HepG2 (cell line): ENCODE data around the gene PIM3. TPM values are rescaled to one million over a fixed set of nuclear protein-coding genes. Genes with fewer than 3 reads are reported as not detected.

Experiments
- CCDC6 ChIP-seq: sonication (generic); formaldehyde crosslinking; IDR thresholded peaks from 2 replicates; pipeline ENCODE4 v1.8.1; 2022; ENCODE audit warnings: mild to moderate bottlenecking, missing genetic modification reagents, moderate library complexity
- CREM ChIP-seq, 2 experiments: sonication (generic) in 1 of 2; formaldehyde crosslinking in 1 of 2; IDR thresholded peaks; 2 replicates each; pipeline versions ENCODE4 v1.4.0 to v1.6.1; 2016 to 2020; ENCODE audit warnings: antibody characterized with exemption in 1 of 2, mild to moderate bottlenecking in 1 of 2, missing genetic modification reagents in 1 of 2
- NR2F1 ChIP-seq, 2 experiments: fragments of 450-650 bp in 1 of 2; formaldehyde crosslinking in 1 of 2; IDR thresholded peaks; 2 replicates each; pipeline versions ENCODE4 v1.5.0 to v1.6.1; 2016 to 2020; ENCODE audit warnings: mild to moderate bottlenecking in 1 of 2, missing compliant biosample characterization in 1 of 2, missing genetic modification reagents in 1 of 2, moderate library complexity in 1 of 2
- POLR2AphosphoS2 ChIP-seq: IDR thresholded peaks from 2 replicates; pipeline ENCODE4 v1.6.1; 2011; ENCODE audit warnings: low read depth, low read length, improper control_type of control experiment
- SALL2 ChIP-seq: sonication (generic); formaldehyde crosslinking; IDR thresholded peaks from 2 replicates; pipeline ENCODE4 v1.8.1; 2023; ENCODE audit warnings: mild to moderate bottlenecking, missing genetic modification reagents, inconsistent platforms
- TAF1 ChIP-seq: sonication (generic); formaldehyde crosslinking; IDR thresholded peaks from 2 replicates; pipeline ENCODE4 v1.4.0; 2020; ENCODE audit warnings: missing genetic modification reagents
- ZBTB49 ChIP-seq: sonication (generic); formaldehyde crosslinking; IDR thresholded peaks from 2 replicates; pipeline ENCODE4 v1.4.0; 2020; ENCODE audit warnings: missing genetic modification reagents, borderline replicate concordance
- ZBTB7B ChIP-seq: sonication (generic); formaldehyde crosslinking; IDR thresholded peaks from 2 replicates; pipeline ENCODE4 v1.4.0; 2020; ENCODE audit warnings: missing genetic modification reagents
- ZNF574 ChIP-seq: sonication (generic); formaldehyde crosslinking; IDR thresholded peaks from 2 replicates; pipeline ENCODE4 v1.4.0; 2020; ENCODE audit warnings: missing genetic modification reagents
- polyA plus RNA-seq, 8 experiments: library from polyadenylated mRNA; depleted of rRNA in 3 of 8; stranded (reverse) in 7 of 8; unstranded in 1 of 8; fragments of >200 nt; fragmentation: Illumina TruSeq in 4 of 8; extraction: Trizol in 4 of 8; gene quantifications; 2 replicates each; pipeline versions ENCODE4 v1.2.1 to v1.2.3, GENCODE V29; 2011 to 2016; ENCODE audit warnings: low read depth in 4 of 8, missing spikeins in 1 of 8, mixed read lengths in 1 of 8; ENCODE audit not compliant: insufficient read depth in 1 of 8
- total RNA-seq, 5 experiments: library from RNA; depleted of rRNA; stranded (reverse); fragments of >200 nt; fragmentation: Illumina TruSeq; extraction: Trizol; gene quantifications; 2 replicates each; pipeline ENCODE4 v1.2.3, GENCODE V29; 2016; ENCODE audit warnings: low read depth in 1 of 5
- TF ChIP-seq, protein P1 (sequence below): sonication (generic); formaldehyde crosslinking; IDR thresholded peaks from 2 replicates; pipeline ENCODE4 v1.4.0; 2020; ENCODE audit warnings: mild to moderate bottlenecking, missing genetic modification reagents
- TF ChIP-seq, protein P2 (sequence below): sonication (generic); formaldehyde crosslinking; IDR thresholded peaks from 2 replicates; pipeline ENCODE4 v1.5.1; 2020; ENCODE audit warnings: mild to moderate bottlenecking, missing genetic modification reagents, borderline replicate concordance

Gene PIM3
- total and polyA plus RNA-seq, 2 of the 13 experiments (the other 11 are each of a cell fraction or from before 2014, with no cell fraction given): 21.6 to 31.2 TPM

GRCh38 chr22:49966774-49967705, 6.5 kb downstream of the PIM3 start (continued):
- TF ChIP-seq, protein P1, sequence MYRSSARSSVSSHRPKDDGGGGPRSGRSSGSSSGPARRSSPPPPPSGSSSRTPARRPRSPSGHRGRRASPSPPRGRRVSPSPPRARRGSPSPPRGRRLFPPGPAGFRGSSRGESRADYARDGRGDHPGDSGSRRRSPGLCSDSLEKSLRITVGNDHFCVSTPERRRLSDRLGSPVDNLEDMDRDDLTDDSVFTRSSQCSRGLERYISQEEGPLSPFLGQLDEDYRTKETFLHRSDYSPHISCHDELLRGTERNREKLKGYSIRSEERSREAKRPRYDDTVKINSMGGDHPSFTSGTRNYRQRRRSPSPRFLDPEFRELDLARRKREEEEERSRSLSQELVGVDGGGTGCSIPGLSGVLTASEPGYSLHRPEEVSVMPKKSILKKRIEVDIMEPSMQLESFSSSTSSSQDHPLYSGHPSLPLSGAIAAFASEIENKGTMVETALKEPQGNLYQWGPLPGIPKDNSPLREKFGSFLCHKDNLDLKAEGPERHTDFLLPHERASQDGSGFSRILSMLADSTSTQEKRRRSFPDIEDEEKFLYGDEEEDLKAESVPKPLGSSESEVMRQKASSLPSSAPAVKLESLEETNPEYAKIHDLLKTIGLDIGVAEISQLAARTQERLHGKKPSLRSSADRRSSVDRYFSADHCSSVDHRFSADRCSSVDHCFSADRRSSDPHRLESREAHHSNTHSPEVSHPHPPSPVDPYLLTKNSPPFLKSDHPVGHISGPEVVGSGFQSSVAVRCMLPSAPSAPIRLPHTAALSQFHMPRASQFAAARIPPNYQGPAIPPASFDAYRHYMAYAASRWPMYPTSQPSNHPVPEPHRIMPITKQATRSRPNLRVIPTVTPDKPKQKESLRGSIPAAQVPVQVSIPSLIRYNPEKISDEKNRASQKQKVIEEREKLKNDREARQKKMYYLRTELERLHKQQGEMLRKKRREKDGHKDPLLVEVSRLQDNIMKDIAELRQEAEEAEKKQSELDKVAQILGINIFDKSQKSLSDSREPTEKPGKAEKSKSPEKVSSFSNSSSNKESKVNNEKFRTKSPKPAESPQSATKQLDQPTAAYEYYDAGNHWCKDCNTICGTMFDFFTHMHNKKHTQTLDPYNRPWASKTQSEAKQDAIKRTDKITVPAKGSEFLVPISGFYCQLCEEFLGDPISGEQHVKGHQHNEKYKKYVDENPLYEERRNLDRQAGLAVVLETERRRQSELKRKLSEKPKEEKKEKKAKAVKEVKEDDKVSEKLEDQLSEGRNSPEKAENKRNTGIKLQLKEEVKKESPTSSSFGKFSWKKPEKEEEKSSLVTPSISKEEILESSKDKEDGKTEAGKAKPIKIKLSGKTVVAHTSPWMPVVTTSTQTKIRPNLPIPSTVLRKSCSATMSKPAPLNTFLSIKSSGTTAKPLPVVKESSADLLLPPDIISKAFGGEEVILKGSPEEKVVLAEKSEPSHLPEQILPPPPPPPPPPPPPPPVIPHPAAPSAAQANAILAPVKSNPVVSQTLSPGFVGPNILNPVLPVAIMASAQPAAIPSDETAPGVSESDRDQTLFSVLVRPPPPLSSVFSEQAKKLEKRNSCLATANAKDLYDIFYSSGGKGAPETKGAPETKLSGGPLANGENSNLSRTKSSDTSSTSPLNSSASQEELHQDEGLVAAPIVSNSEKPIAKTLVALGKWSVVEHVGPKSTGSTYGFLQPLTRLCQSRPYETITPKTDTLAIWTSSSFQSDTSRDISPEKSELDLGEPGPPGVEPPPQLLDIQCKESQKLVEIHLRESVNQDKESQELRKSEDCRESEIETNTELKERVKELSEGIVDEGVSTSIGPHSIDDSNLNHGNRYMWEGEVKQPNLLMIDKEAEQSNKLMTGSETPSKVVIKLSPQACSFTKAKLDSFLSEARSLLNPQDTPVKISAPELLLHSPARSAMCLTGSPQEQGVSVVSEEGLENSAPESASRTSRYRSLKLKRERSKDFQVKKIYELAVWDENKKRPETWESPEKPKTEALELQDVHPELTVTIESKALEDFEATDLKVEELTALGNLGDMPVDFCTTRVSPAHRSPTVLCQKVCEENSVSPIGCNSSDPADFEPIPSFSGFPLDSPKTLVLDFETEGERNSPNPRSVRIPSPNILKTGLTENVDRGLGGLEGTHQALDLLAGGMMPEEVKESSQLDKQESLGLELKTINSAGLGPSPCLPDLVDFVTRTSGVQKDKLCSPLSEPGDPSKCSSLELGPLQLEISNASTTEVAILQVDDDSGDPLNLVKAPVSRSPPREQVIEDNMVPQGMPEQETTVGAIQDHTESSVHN (CRISPR knock-in tag): no peak; the same call in 1 of the 2 replicates
- TF ChIP-seq ZNF574 (CRISPR knock-in tag) (no peak), ZBTB7B (0 out of 2 replicates have a peak, but pooled peaks have one; percentile 7), CCDC6 (CRISPR knock-in tag) (peak; percentile 45; the same call in 1 of the 2 replicates), TAF1 (CRISPR knock-in tag) (no peak), CREM (IDR thresholded peaks at IDR 0.05) (no peak), CREM (CRISPR knock-in tag; IDR thresholded peaks at IDR 0.05) (no peak), POLR2AphosphoS2 (peak; percentile 32; the same call in 1 of the 2 replicates), SALL2 (CRISPR knock-in tag) (no peak; the same call in 1 of the 2 replicates), ZBTB49 (CRISPR knock-in tag) (no peak), NR2F1 (CRISPR knock-in tag; IDR thresholded peaks at IDR 0.05) (peak in 1 of 2 experiments; percentile 76; a peak in 2 of 4 replicates)
- TF ChIP-seq, protein P2, sequence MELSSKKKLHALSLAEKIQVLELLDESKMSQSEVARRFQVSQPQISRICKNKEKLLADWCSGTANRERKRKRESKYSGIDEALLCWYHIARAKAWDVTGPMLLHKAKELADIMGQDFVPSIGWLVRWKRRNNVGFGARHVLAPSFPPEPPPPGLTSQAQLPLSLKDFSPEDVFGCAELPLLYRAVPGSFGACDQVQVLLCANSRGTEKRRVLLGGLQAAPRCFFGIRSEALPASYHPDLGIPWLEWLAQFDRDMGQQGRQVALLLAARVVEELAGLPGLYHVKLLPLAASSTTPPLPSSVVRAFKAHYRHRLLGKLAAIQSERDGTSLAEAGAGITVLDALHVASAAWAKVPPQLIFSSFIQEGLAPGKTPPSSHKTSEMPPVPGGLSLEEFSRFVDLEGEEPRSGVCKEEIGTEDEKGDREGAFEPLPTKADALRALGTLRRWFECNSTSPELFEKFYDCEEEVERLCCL (CRISPR knock-in tag): no peak
